GM18507 (cell line): ENCODE data around the gene HDAC4.

ENCODE experiments used
- DNase-seq: peaks from one replicate; pipeline ENCODE4 v3.0.0; 2011; ENCODE audit warnings: low read depth; ENCODE audit not compliant: insufficient read length; ENCODE audit errors: extremely low spot score
- FAIRE-seq: peaks from 2 replicates; lab custom pipeline; 2011; peaks lifted over from hg19 to GRCh38; lab: Jason Lieb, UNC

The HDAC4 gene

DNA sequence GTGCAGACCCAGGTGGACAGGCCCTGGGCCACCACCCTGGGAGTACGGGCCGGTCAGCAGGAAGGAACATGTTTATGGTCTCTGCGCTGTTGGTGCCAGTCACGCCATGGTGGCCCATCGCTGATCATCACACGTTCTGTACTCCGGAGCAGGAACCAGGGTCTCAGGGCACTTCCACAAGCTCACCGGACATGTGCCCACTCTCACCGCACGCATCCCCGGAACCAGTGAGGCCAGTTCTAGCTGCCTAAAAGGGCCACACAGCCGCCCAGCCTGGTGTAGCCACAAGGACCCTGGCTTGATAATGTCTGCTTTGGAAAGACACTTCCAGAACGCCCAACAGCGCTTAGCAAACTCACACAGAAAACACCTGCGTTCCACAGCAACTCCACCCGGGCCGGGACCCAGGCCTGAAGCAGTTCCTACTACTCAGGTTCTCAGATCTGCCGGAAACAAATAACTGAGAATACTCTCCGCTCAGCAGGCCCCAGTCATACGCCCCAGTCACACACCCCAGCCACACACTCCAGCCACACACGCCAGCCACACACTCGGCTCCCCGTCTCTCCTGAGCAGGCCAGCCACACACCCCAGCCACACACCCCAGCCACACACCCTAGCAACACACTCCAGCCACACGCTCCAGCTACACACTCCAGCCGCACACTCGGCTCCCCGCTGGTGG, 123.3 kb downstream of the HDAC4 start:
- FAIRE-seq (no peak), DNase-seq (no peak)

GRCh38 chr2:239276851-239277250, 124.0 kb downstream of the HDAC4 start:
- FAIRE-seq, result no peak
- no peak for DNase-seq

DNA sequence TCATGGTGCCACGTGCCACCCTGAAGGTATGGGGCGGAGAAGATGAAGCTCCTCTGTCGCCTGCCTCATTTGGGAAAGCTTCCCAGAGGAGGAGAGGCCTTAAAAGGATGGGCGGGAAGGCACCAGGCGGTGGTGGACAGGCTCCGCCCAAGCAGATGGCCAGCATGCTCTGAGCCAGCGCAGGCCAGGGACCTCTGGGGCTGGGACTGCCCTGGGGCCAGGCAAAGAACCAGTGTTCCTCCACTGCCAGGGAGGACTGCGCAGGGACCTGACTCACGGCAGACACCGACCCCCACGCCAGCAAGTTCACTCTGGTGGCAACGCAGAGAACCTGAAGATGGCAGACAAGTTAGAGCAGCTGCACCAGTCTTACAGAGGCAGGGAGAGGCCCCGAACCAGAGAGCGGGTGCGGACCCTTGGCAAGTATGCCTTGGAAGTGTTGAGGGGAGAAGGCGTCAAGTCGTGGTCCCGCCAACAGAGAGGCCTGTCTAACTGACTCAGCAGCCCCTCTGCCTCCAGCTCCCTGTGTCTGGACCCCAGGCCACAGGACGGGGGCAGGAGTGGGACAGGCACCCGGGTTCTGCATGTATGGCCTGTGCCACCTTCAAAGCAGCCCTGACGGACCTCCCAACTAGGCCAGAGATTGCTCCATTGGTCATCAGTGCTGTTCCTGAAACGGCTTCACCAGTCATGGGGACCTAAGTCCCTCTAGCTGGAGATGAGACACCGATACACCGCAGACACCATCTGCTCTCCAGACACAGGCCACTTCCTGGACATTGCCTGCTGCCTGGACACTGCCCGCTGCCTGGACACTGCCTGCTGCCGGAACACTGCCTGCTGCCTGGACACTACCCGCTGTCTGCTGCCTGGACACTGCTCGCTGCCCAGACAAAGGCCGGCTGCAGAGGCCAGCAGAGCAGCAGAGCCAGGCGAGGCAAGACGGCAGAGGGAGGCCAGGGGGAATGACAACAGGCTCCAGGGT, 124.7 kb downstream of the HDAC4 start:
- no peak for FAIRE-seq
- DNase-seq, result no peak

- DNase-seq, result peak; percentile 62
- FAIRE-seq, result peak; percentile 85
These were observed 125.7 kb downstream of the HDAC4 start for GRCh38 chr2:239275044-239275685.

DNA sequence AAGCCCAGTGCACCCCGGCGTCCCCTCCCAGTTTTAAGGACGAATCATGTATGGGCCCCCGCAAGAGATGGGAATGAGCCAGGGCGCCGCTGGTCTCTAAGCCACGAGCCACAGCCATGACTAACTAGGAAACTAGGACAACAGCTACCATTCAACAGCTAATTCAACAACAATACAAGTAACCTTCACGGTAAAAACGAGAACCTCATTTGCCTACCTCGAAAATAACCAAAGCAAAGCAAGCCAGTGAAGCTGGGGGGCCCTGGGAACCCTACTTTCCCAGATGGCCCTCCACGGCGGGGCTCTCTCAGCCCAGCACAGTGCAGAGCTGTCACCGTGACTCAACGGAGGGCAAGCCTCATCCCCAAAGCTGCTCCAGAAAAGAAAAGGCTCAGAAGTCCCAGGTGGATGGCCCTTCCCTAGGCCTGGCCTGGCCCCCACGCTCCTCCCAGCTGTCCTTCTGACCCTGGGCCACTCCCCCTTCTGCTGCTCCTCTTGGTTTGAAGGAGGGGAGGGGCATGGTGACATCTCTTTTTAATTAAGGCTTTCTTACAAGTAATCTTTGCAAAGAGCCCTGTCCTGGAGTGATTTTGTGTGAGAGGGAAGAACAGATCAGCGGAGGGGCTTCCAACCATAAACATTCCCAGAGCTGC, 126.3 kb downstream of the HDAC4 start:
- DNase-seq (no peak), FAIRE-seq (no peak)

GRCh38 chr2:239273280-239274234, 127.3 kb downstream of the HDAC4 start:
- no peak for DNase-seq
- no peak for FAIRE-seq

- FAIRE-seq, result no peak
- DNase-seq, result no peak
These were observed 128.2 kb downstream of the HDAC4 start for GRCh38 chr2:239272626-239273025.

GRCh38 chr2:239271882-239272281, 128.9 kb downstream of the HDAC4 start:
- DNase-seq, result no peak
- no peak for FAIRE-seq

- no peak for DNase-seq
- no peak for FAIRE-seq
These were observed 129.3 kb downstream of the HDAC4 start for GRCh38 chr2:239271471-239271870.

DNA sequence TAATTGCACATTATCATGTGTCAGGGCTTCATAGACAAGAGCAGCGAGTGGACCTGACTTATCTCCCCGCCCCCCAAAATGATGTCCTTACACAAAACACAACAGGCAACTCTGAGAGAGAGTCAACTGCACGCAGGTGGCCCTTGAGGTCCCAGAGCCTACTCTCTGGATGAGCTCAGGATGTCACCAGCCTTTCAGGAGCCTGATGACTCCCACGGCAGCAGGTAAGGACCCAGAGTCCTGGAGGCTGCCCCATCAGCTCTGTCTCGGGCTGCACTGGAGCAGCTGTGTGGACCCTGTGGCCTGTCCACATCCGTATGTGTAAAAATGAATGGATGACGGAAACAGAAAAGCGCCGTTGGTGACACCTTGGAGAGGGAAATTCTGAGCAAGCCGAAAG, 130.9 kb downstream of the HDAC4 start:
- DNase-seq (no peak), FAIRE-seq (no peak)

GRCh38 chr2:239269173-239269885, 131.5 kb downstream of the HDAC4 start:
- FAIRE-seq (peak; percentile 69), DNase-seq (no peak)

GRCh38 chr2:239268549-239268948, 132.3 kb downstream of the HDAC4 start:
- FAIRE-seq, result peak; percentile 56
- DNase-seq, result no peak

DNA sequence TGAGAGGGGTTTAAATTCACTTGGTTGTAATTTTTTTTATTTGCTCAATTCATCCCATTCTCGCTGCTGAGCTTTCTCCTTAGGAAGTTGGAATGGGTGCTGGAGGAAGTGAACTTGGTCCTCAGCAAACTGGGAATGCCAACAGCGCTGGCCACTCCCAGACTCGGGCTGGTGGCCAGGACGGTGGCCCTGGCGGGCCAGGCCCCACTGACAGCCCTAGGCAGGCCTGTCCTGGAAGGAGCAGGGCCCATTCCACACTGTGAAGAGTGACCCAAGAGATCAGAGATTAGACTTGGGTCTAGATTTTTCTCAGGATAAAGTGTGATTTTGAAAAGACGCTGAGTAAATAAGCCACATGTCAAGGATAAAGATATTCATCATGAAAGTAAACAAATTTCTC, 132.7 kb downstream of the HDAC4 start:
- DNase-seq, result no peak
- no peak for FAIRE-seq

DNA sequence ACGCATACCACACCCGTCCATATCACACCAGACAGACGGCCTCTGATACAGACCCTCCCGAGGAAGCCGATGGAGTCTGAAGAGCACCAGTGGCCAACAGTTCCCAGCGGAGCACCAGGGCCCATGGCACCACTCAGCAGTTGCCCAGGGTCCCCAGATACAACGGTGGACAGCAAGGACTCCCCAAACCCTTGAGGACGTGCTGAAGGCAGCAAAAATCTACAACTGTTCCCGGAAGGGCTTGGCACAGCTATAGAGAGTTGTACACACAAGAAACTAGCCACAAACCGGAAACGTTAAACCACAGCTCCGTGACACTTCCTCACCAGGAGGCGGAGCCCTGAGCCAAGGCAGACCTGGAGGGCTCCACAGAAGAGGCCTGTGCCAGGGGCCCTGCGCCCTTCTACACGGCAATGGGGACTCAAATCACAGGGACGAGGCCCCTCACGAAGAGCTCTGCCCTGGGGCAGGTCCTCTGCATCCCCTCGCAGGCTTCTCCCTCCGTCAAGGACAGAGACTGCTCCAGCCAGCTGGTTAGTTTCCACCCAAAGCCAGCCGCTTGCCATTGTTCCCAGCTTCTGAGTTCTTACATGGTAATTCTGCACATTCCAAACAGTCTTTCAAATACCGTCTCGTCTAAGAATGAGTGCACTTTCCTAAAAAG, 133.4 kb downstream of the HDAC4 start:
- DNase-seq, result peak; percentile 81
- peak; percentile 95 for FAIRE-seq

DNA sequence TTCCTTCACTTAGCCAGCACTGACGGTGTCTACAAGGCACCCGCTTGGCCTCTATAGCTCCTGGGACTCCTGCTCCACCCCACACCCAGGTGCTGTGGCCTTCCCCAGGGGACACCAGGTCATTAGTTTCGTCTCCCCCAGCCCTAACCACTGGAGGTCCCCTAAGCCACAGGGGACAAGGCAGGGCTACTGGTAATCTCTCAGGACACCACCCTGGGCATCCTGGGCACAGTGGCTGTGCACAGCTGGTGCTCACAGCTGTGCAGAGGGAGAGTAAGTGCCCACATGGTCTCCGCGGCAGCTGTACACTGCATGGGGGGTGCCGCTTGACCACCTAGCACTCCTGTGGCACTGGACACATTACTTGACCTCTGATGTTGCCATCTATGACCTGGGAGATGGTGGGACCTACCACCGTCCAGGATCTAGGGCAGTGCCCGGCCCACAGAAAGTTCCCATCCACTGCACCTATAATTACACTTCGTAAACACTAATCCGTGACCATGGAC, 134.0 kb downstream of the HDAC4 start:
- FAIRE-seq, result no peak
- DNase-seq, result no peak

GRCh38 chr2:239266434-239266766, 134.4 kb downstream of the HDAC4 start:
- DNase-seq (no peak), FAIRE-seq (no peak)

GRCh38 chr2:239265681-239266433, 135.0 kb downstream of the HDAC4 start:
- DNase-seq (no peak), FAIRE-seq (no peak)
